Measurements from ENCODE around the gene SECISBP2L. TPM values are rescaled to one million over a fixed set of nuclear protein-coding genes. Genes with fewer than 3 reads are reported as not detected.

The SECISBP2L gene
- polyA plus RNA-seq, 1 donor (not counting 4 experiments of a cell fraction or from before 2014, with no cell fraction given): 15.4 TPM

GRCh38 chr15:49041426-49041825, 4.8 kb downstream of the SECISBP2L start:
- peaks cover 18% of the 10 kb centered on the region for H3K4me1 ChIP-seq (ENCODE audit: control insufficient read depth, extremely low read depth, insufficient read depth, low read length)
- dilution Hi-C loops (cut with MboI; ENCODE audit: extremely low pct_ligation_motif_present, low sequenced_read_pairs): loop anchor here (25.0 kb wide), 1 partner anchor 96 kb away; no protein-coding TSS in a partner anchor
- H3K36me3 ChIP-seq (ENCODE audit: control insufficient read depth in 2 of 2, extremely low read depth in 1 of 2, insufficient read depth in 2 of 2, low read length in 2 of 2): no peaks in the 10 kb centered on the region
- DNase-seq (ENCODE audit: low read depth, low spot score) (no peak), FAIRE-seq (no peak)
- no peaks in the 10 kb centered on the region for H3K9me1 ChIP-seq (ENCODE audit: control insufficient read depth, extremely low read depth, insufficient read depth, low read length)
- peaks cover 63% of the 10 kb centered on the region for H3K79me2 ChIP-seq (ENCODE audit: control insufficient read depth, insufficient read depth, low read length)
- H3K9ac ChIP-seq (ENCODE audit: control insufficient read depth, extremely low read depth, insufficient read depth, low read length): no peak overlapping the region
- H3K9me3 ChIP-seq (ENCODE audit: control insufficient read depth, low read depth, low read length): no peaks in the 10 kb centered on the region
- H4K20me1 ChIP-seq (ENCODE audit: control insufficient read depth, extremely low read depth, insufficient read depth, low read length): no peaks in the 10 kb centered on the region
- TF ChIP-seq EZH2 (IDR thresholded peaks at IDR 0.05; ENCODE audit: low read length) (no peak), CTCF (optimal IDR thresholded peaks at IDR 0.05 in 1 of 3, IDR thresholded peaks at IDR 0.05 in 1 of 3, conservative IDR thresholded peaks at IDR 0.05 in 1 of 3; ENCODE audit: extremely low read depth in 1 of 3, insufficient read depth in 2 of 3, low read length in 3 of 3) (no peak)
- no peaks in the 10 kb centered on the region for H3K27me3 ChIP-seq (ENCODE audit: control insufficient read depth, extremely low read depth, insufficient read depth, low read length)
- no peak overlapping the region for H3K27ac ChIP-seq (ENCODE audit: control insufficient read depth, insufficient read depth, low read length)
- H3K4me3 ChIP-seq (ENCODE audit: control insufficient read depth in 2 of 3, extremely low read depth in 1 of 3, insufficient read depth in 2 of 3, low read depth in 1 of 3, low read length in 3 of 3): no peak overlapping the region
- no peak overlapping the region for H3K4me2 ChIP-seq (ENCODE audit: control insufficient read depth, extremely low read depth, insufficient read depth, low read depth, low read length)
- H2AFZ ChIP-seq (ENCODE audit: control insufficient read depth, low read length): no peak overlapping the region

GRCh38 chr15:49040151-49040550, 6.1 kb downstream of the SECISBP2L start:
- Histone ChIP-seq H2AFZ (ENCODE audit: control insufficient read depth, low read length) (no peak overlapping the region), H3K9me3 (ENCODE audit: control insufficient read depth, low read depth, low read length) (no peaks in the 10 kb centered on the region), H3K9me1 (ENCODE audit: control insufficient read depth, extremely low read depth, insufficient read depth, low read length) (no peaks in the 10 kb centered on the region), H3K36me3 (ENCODE audit: control insufficient read depth in 2 of 2, extremely low read depth in 1 of 2, insufficient read depth in 2 of 2, low read length in 2 of 2) (peaks cover under 1 to 4% of the 10 kb centered on the region in 2 experiments), H3K4me3 (ENCODE audit: control insufficient read depth in 2 of 3, extremely low read depth in 1 of 3, insufficient read depth in 2 of 3, low read depth in 1 of 3, low read length in 3 of 3) (no peak overlapping the region), H3K9ac (ENCODE audit: control insufficient read depth, extremely low read depth, insufficient read depth, low read length) (no peak overlapping the region), H3K27ac (ENCODE audit: control insufficient read depth, insufficient read depth, low read length) (no peak overlapping the region), H3K4me2 (ENCODE audit: control insufficient read depth, extremely low read depth, insufficient read depth, low read depth, low read length) (no peak overlapping the region), H3K4me1 (ENCODE audit: control insufficient read depth, extremely low read depth, insufficient read depth, low read length) (peaks cover 18% of the 10 kb centered on the region), H3K27me3 (ENCODE audit: control insufficient read depth, extremely low read depth, insufficient read depth, low read length) (no peaks in the 10 kb centered on the region), H3K79me2 (ENCODE audit: control insufficient read depth, insufficient read depth, low read length) (peaks cover 57% of the 10 kb centered on the region), H4K20me1 (ENCODE audit: control insufficient read depth, extremely low read depth, insufficient read depth, low read length) (no peaks in the 10 kb centered on the region)
- FAIRE-seq (no peak), DNase-seq (ENCODE audit: low read depth, low spot score) (no peak)
- TF ChIP-seq EZH2 (IDR thresholded peaks at IDR 0.05; ENCODE audit: low read length) (no peak), CTCF (optimal IDR thresholded peaks at IDR 0.05 in 1 of 3, IDR thresholded peaks at IDR 0.05 in 1 of 3, conservative IDR thresholded peaks at IDR 0.05 in 1 of 3; ENCODE audit: extremely low read depth in 1 of 3, insufficient read depth in 2 of 3, low read length in 3 of 3) (no peak)
- dilution Hi-C loops (cut with MboI; ENCODE audit: extremely low pct_ligation_motif_present, low sequenced_read_pairs): loop anchor here (25.0 kb wide), 1 partner anchor 97 kb away; no protein-coding TSS in a partner anchor

Data from keratinocyte (primary cell).